ENCODE results near the gene KCTD6.

The KCTD6 gene

DNA sequence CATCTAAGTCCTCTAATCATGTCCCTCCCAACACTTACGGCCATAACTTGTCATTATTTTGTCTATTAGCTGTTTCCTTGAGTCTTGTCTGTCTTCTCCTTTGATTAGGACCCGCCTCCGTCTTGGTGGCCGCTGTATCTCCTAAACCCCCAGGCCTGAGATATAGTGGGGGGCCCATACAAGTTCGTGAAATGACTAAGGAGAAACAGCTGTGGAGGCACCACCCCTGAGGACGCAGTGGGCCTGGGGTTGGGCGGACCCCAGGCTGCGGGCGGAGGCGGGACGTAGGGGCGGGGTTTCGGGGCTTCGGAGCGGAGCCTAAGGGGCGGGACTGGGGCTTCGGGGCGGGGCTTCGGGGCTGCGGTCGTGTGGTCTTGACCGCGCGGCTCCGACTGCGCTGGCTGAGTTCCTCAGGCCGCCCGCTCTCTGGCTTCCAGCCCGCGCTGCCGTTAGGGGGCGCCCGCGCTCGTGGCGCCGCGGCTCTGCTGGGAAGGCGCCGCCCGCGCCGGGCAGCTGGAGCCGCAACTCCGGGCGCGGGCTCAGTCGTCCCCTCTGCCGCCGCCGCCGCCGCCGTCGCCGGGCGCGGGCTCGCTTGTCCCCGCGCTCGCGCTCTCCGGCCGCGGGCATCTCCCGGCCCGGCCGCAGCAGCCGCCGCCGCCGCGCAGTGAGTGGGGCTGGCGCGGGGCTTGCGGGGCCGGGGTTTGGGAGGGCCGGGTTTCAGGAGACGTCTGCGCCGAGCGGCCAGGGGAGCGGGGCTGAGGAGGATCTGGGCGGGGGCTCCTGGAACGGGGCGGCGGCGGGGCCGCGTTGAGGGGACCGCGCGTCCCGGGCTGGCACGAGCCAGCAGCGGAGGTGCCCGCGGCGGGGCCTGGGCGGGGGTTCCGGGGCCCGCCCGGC is at the start of gene KCTD6:
Gene KCTD6 (plus strand): TSS at position 591 of the 897 bp plus-strand sequence. CDS start 6,660 bp downstream, outside the sequence.
- peak; percentile 82 for DNase-seq

DNA sequence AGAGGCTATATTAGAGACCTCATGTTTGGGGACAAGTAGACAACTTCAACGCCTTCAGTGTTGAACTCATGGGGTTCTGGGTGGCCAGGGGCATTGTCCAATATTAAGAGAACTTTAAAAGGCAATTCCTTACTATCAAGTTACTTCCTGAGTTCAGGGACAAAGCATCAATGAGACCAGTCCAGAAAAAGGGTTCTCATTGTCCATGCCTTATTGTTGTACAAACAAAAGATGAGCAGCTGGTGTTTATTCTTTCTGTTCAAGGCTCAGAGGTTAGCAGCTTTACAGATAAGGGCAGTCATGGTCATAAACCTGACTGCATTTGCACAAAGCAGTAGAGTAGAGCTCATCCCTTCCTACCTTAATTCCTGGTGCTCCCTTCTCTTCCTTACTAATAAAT is 39.7 kb upstream of the KCTD6 start:
- DNase-seq = no peak

DNA sequence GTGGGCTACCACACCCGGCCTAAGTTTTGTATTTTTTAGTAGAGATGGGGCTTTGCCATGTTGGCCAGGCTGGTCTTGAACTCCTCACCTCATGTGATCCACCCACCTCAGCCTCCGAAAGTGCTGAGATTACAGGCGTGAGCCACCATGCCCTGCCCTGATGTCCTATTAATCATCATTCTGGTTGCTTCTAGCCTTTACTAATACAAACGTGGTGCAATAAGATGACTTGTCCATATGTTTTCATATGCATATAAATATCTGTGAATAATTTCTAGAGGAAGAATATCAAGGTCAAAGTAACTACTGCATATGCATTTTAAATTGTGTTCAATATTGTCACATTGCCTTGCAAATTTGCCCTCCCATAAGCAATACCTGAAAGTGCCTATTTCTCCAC is 32.7 kb upstream of the KCTD6 start:
- DNase-seq = no peak

DNA sequence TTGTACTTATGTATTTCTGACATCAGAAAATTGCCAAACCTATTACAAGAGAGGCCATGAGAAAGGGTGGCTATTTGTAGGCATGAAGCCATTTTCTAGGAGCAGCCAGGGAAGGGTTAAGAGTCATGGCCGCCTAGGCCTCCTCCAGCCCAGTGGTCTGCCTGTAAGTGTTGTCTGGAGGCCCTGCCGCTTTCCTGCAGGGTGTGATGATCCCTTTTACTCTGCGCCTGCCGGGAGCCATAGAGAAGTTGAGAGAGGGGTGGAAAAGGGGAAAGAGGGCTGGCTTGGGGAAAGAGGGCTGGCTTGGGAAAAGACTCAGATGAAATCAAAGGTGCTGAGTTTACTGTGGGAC is 29.1 kb upstream of the KCTD6 start:
- no peak for DNase-seq

DNA sequence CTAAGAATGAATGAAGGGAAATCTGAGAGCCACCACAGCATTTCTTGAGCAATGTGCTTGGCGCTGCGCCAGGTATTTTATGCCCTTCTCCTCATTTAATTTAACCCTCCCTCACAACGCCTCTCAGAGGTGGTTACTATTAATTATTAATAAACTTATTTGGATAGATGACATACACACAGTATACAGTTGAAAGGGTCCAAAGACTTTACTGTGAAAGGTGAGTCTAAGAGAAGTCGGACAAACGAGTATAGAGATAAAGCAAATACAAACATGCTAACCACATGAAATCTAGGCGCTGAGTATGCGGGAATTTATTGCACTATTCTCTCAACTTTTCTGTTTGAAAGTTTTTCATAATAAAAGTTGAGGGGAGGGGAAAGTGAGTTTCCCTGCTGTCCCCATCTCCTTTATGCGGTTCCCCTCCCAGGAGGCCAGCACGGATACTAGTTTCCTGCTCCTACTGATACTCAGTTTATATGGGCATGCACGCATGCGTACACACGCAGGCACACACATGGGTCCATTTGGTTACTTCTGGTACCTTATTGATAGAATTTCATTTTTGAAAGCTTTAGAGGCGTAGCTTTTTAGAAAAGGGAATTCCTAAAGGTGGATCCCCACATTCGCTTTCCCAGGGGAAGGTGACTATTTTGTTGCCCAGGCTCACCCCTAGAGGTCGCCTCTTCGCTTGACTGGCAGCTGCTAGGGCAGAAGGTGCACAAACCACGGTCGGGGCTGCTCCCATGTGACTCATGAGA is 28.5 kb upstream of the KCTD6 start:
- DNase-seq = peak; percentile 76

DNA sequence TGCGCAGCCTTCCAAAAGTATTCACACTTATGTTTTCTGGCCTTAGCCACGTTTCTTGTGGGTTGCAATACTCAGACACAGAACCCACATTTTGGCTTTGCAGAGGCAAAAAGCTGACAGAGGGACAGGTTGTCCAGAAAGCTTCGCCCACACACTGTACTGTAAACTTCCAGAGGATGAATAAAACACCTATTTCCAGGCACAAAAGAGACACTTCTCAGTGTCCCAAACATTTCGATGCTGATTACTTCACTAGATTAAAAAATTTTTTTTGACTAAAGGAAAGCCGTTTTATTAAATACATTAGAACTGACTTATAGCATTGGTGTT is 28.0 kb upstream of the KCTD6 start:
- DNase-seq = no peak

DNA sequence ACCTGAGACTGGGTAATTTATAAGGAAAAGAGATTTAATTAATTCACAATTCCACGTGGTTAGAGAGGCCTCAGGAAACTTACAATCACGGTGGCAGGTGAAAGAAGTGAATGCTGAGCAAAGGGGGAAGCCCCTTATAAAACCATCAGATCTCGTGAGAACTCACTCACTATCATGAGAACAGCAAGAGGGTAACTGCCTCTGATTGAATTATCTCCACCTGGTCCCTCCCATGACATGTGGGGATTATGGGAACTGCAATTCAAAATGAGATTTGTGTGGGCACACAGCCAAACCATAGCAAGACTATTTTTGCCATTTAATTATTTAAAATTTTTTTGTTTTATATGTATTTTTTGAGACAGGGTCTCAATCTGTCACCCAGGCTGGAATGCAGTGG is 27.0 kb upstream of the KCTD6 start:
- no peak for DNase-seq

DNA sequence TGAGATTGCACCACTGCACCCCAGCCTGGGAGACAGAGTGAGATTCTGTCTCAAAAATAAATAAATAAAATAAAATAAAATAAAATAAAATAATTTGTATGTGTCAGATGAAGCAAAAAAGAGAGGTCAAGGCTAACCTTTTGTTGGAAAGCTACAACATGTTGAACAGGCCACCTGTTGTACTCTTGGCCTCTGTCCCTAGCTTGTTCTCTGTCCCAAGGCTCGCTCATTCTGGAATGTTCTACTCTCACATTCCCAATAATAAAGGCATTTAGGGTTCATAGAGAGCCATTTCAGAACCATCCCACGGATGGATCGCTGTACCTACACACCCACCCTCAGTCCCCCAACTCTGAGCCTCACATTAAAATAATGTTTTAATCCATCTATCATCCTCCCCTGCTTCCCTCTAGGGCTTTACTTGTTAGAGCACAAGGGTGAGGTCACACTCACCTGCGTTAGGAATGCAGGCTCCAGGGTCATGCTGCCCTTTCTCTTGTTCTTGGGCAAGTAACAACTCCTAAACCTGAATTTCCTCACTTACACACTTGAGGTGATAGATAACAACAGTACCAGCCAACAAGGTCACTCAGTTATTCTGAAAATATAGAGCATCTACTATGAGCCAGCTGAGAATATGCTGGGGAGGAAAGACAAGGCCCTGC is 24.9 kb upstream of the KCTD6 start:
- DNase-seq = no peak

DNA sequence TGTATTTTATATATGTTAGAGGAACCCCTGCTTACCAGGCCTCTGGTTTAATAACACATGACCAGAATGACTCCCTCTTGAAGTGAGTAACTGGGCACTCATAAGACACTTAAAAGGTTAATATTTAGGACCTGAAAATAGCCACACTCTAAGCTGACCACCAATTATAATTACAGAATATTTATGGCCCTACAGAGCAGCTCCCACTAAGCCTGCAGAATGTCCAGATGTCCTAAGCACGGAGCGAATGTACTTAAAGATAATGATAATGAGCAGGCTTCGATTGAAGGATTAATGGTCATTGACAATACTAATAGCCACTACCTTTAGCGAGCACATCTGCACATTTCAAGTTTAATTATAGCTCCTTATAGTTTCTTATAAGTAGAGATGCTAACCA is 22.8 kb upstream of the KCTD6 start:
- no peak for DNase-seq

DNA sequence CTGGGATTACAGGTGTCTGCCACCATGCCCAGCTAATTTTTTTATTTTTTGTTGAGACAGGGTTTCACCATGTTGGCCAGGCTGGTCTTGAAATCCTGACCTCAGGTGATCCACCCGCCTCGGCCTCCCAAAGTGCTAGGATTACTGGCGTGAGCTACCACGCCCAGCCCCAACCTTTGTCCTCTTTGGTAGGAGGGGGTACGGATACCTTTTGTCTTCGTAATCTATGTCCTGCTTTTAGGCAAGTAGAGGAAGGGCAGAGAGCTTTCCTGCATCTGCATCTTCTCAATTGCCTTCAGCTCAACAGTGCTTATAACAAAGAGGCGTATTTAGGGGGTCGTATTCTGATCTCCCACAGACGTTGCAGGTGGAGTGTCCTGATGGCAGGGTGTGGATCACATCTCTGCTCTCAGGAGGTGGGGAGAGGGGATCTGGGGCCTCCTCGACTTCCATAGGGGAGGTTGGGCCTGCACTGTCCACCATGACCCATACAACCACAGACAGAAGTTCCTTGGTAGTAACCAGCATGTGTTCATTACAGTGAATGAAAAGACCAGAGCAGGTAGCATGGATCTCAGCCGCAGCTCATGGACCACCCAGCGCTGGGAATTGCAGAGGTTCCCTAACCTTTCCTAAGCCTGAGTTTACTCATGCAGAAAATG is 21.4 kb upstream of the KCTD6 start:
- DNase-seq = no peak

DNA sequence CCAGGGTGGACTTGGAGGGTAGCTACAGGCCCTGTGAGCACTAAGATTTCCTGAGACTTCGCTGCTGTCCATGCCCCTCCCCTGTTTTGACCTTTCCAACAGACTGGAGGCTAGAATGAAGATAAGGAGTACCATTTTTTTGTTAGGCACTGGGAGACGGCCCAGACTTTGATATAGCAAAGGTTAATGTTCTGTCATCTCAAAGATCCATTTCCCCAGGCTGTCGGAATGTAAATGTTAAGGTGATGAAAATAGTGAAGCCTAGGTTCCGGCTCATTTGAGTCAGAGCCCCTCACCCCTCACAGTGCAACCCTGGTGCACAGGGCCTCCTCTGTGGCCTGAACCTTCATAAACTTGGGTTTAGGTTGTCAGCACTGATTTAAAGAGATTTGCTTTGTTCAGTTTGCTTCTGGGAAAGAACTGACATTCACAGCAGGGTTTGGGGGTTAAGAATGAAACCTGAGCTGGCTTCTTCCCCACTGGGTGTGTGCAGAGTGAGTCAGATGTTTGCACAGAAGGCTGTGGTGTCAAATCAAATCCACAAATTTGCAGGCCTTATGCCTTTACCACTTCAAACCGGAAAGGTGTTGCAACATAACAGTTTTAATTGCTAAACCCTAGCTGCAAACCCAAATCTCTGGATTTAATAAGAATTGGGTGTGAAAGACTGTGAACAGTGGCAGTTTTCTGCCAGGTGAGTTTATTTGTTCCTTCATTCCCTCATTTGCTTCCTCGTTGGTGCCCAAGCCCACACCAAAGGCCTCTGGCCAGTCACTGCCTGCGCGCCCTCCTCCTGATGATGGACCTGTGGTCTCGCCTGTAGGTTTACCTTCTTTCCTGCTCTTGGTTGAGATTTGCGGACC is 20.6 kb upstream of the KCTD6 start:
- DNase-seq = peak; percentile 57

DNA sequence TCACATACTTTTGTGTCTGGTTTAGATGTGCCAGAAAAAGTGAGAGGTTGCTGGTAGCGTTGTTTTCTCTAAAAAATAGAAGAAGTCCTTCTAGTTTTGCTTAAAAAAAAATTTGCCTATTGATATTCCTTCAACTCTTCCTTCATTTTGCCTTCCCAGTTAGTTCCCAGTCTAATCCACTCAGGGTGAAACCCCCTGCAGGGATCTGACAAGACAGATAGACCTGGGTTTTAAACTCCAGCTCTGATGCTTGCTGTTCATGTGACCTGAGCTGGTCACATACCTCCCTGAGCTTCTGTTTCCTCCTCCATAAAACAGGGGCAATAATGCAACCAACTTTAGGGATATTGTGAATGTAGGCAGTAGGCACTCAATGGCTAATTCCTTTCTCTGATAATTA is 18.6 kb upstream of the KCTD6 start:
- DNase-seq = no peak

DNA sequence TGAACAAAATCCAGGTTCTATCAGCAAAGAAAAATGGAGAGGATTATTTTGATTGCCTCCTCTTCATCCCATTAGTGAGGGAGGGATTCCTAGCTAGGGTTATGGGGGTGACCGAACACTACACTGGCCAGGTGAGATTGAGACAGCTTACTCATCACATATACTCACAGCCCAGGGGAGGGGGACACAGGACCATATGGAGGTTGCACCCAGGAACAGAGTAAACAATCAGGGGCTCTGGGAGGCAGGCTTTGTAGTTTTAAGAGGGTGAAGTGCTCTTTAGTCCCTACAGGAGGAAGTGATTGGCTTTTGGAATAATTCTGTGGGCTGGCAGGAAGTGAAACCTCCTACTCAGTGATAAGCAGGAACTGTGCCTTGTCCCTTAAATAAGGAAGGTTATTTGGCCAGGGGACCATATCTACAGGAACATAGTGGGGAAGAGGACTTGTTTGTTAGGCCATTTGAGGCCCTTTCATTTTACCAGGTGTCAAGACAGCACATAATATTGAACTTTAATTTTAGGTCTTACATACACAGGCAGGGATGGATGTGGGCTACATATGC is 17.5 kb upstream of the KCTD6 start:
- DNase-seq = no peak

DNA sequence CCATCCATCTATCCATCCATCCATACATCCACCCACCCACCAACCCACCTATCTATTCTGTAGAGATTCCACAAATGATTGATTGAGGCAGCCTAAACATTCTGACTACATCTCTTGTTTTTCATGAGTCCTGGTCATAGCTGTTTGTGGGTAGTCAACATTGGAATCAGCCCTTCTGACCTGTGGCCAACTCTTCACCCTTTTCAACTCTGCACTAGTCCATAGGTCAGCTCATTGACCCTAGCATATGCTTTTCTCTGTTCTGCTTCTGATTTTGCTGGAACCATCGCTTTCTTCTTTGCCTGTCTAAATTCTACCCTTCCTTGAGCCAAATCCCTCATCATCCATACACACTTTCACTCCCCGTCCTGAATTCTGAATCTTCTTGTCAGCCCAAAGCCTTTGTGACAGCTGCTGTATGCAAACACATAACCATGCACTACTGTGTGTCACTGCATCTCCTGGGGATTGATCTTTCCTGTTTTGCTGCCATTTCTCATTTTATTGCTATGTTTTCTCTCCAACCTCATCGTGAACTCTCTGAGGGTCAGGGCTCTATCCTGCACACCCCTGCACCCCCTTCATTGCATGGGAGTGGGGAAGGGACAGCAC is 16.8 kb upstream of the KCTD6 start:
- no peak for DNase-seq

DNA sequence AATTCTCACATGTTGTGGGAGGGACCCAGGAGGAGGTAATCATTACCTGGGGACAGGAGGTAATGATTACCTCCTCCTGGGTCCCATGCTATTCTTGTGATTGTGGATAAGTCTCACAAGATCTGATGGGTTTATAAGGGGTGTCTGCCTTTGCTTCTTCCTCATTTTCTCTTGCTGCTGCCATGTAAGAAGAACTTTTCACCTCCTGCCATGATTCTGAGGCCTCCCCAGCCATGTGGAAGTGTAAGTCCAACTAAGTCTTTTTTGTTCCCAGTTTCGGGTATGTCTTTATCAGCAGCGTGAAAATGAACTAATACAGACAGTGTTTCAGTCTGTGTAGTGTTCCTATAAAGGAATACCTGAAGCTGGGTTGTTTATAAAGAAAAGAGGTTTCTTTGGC is 13.1 kb upstream of the KCTD6 start:
- no peak for DNase-seq

DNA sequence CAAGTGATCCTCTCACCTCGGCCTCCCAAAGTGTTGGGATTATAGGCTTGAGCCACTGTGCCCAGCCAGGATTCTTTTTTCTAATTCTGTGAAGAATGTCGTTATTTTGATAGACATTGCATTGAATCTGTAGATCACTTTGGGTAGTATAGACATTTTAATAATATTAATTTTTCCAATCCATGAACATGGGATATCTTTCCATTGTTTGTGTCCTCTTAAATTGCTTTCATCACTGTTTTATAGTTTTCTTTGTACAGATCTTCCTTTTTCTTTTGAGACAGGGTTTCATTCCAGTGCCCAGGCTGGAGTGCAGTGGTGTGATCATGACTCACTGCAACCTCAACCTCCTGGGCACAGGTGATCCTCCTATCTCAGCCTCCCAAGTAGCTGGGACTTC is 11.6 kb upstream of the KCTD6 start:
- DNase-seq = no peak

DNA sequence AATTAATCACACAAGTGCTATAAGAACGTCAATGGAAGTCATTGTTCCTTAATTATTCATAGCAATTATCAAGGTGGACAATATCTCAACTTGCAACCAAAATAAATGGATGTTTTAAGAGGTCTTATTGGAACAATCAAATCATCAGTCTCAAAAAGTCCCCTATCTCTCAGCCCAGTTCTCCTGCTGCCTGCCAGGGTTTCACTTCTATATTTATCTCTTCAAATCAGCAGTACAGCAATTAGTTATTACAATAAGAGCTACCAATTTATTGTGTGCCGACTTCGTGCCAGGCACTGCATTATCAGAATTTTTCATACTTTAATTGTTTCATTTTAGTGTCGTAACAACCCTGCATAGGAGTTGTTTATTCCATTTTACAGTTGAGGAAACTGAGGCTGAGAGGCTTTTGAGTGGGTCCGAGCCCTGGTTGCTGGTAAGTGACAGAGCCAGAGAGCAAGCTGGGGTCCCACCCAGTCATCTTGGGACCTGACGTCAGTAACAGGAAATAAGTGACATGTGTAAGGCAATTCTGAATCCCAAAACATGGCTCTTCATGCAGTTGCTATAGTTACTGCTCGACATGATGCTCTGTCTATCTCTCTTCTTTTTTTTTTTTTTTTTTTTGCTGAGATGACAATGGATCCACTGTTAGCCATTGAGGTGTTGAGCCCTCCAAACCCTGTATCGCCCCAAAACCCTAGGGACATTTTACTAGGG is 8.8 kb upstream of the KCTD6 start:
- DNase-seq = no peak

DNA sequence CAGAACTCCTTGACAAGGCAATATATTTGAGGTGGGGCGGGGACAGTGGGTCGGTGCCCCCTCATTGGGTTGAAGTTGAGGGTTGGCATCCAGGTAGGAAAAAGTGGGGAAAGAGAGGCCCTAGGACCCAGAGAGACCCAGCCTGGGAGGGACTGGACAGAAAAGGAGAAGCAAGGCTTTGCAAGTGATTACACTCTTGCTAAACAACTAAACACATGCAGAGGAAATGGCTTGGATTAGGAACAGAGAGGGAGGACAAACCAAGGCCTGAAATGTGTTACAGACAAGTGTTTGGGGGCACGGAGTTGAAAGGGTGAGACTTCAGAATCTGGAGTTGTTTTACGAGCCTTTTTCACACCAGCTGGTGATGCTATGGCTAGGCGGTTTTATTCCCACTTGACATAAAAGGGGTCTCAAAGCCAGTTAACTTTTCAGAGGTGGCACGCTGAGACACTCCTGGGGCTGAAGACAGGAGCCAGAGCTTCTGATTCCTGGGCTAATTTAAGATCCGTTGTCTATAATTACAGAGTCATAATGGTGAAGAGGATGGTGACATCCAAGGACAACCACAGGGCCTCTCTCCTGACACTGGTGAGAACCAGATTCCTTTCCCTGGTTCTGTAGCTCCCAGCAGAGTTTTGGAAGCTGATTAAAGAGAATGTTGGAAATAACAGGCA is 7.7 kb upstream of the KCTD6 start:
- DNase-seq = no peak

DNA sequence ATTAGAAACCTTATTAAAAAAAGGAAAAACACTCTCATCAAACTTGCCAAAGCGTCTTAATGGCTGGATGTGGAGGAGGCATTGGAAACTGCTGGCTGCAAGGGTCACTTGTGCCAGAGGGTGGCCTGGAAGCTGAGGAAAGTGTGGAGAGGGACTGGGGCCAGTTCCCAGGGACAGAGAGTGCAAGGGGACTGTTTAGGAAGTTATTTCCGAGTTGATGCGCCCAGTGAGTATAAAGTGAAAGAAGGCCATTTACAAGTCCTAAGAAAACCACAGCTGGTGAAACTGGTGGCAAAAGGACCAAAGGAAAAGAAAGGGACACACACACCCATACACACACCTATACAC is 7.2 kb upstream of the KCTD6 start:
- DNase-seq = no peak

DNA sequence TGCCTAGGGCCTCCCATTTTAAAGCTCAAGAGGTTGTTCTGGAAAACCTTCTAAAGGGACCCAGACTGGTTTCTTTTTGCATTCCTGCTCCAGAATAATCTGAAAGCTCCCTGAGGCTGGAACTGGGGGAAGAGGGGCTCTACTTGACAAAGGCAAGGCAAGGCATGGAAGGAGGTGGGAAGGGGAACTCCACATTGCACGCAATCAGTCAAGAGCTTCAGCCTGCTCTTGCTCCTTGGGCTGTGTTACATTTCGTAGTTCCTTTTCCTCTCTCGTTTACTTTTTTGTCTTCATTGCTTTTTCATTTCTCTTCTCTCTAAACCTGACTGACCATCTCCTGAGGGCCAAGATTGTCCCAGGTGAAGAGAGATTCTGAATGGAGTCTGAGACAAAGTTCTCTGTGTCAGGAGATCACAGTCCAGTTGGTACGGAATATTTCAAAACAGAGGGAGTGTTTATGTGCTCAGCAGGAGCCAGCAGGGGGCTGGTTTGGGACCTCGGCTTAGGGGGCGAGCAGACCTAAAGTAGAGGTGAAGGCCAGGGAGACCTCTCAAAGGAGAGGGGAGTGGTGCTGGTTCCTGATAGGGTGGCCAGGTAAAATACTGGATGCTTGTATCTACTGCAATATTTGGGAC is 6.0 kb upstream of the KCTD6 start:
- DNase-seq = no peak
